ENCODE results near the gene BARD1. TPM values are rescaled to one million over a fixed set of nuclear protein-coding genes. Genes with fewer than 3 reads are reported as not detected.

The BARD1 gene
- total and polyA plus RNA-seq, 2 of the 8 experiments (the other 6 are each of a cell fraction or from before 2014, with no cell fraction given), result 11.1 to 29.8 TPM

DNA sequence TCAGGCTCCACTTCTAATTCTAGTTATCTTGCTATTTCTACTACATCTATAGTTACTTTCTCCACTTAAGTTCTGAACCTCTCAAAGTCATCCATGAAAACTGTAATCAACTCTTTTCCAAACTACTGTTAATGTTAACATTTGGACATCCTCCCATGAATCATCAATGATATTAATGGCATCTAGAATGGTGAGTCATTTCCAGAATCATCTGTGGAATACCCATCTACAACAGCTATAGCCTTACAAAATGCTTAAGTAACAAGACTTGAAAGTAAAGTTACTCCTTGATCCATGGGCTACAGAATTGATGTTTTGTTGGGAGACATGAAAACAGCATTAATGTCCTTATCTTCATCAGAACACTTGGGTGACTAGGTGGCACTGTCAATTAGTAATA is 35.4 kb downstream of the BARD1 start:
- Histone ChIP-seq H3K4me2 (ENCODE audit: insufficient read depth in 1 of 2, low read depth in 2 of 2, low read length in 2 of 2) (no peak overlapping the region), H4K20me1 (replicated peaks in 1 of 2; ENCODE audit: control insufficient read depth in 1 of 2, insufficient read depth in 2 of 2, low read length in 2 of 2) (peaks cover 0 to 2% of the 10 kb centered on the region in 2 experiments), H3K4me1 (replicated peaks in 1 of 4; ENCODE audit: control insufficient read depth in 3 of 4, insufficient read depth in 4 of 4, low read length in 3 of 4) (no peaks in the 10 kb centered on the region), H3K9ac (replicated peaks in 1 of 4; ENCODE audit: extremely low read depth in 1 of 4, low read depth in 3 of 4, low read length in 3 of 4) (no peak overlapping the region), H3K4ac (replicated peaks; ENCODE audit: insufficient read length, low read depth, low read length) (no peak overlapping the region), H4K8ac (ENCODE audit: extremely low read depth, insufficient read depth, low read length) (no peak overlapping the region), H3K18ac (ENCODE audit: extremely low read depth, low read length) (no peak overlapping the region), H4K5ac (ENCODE audit: insufficient read length, low read depth, low read length) (no peak overlapping the region), H2BK12ac (ENCODE audit: low read depth, low read length) (no peak overlapping the region), H4K91ac (replicated peaks; ENCODE audit: insufficient read length, low read length) (no peak overlapping the region), H3K14ac (ENCODE audit: insufficient read length) (no peak overlapping the region), H2BK15ac (ENCODE audit: low read length) (no peak overlapping the region), H3K27me3 (replicated peaks in 1 of 4; ENCODE audit: control insufficient read depth in 3 of 4, extremely low read depth in 1 of 4, insufficient read depth in 3 of 4, low read length in 3 of 4) (no peaks in the 10 kb centered on the region), H3K9me3 (ENCODE audit: insufficient read depth in 2 of 2, low read depth in 1 of 2, low read length in 1 of 2) (no peaks in the 10 kb centered on the region), H2BK5ac (ENCODE audit: low read depth, low read length) (no peak overlapping the region), H3K23me2 (ENCODE audit: low read depth, low read length) (no peaks in the 10 kb centered on the region), H2AK5ac (ENCODE audit: low read depth, low read length) (no peak overlapping the region), H3K4me3 (ENCODE audit: extremely low read depth in 1 of 4, insufficient read depth in 2 of 4, low read depth in 3 of 4, low read length in 4 of 4) (no peak overlapping the region), H3K79me1 (ENCODE audit: low read depth, low read length) (peaks cover 2% of the 10 kb centered on the region; the same call in 1 of the 2 replicates), H3K36me3 (ENCODE audit: control insufficient read depth in 2 of 4, insufficient read depth in 4 of 4, low read length in 3 of 4) (peaks cover 0 to 23% (median 10%) of the 10 kb centered on the region in 4 experiments; a peak in 4 of 8 replicates), H3K56ac (replicated peaks; ENCODE audit: insufficient read length, low read depth, low read length) (no peak overlapping the region), H3K23ac (ENCODE audit: insufficient read length) (no peak overlapping the region), H2AFZ (ENCODE audit: low read length) (no peak overlapping the region), H2BK120ac (replicated peaks; ENCODE audit: low read depth, low read length) (no peak overlapping the region), H2BK20ac (ENCODE audit: low read length) (no peak overlapping the region), H3K79me2 (ENCODE audit: control insufficient read depth in 1 of 2, insufficient read depth in 2 of 2, low read length in 2 of 2) (peaks cover 0 to 16% of the 10 kb centered on the region in 2 experiments; a peak in 2 of 4 replicates), H3K27ac (ENCODE audit: low read depth, low read length) (no peak overlapping the region)
- FAIRE-seq (no peak), DNase-seq (ENCODE audit: low read depth in 1 of 2, low spot score in 2 of 2) (no peak)
- CTCF ChIA-PET (ENCODE audit: partially characterized antibody), result no interaction called here
- POLR2A ChIA-PET (ENCODE audit: partially characterized antibody), result no interaction called here
- TF ChIP-seq JUND (IDR thresholded peaks at IDR 0.05; ENCODE audit: low read length), result no peak
- no peak for TF ChIP-seq NANOG (IDR thresholded peaks at IDR 0.05; ENCODE audit: insufficient read depth, low read depth, low read length, poor library complexity, severe bottlenecking)
- TF ChIP-seq CTBP2 (IDR thresholded peaks at IDR 0.05; ENCODE audit: borderline replicate concordance, insufficient read depth, insufficient read length, low read length), result no peak
- no peak for TF ChIP-seq CBX5 (IDR thresholded peaks at IDR 0.05; ENCODE audit: low read depth, low read length)
